Astrocyte of the cerebellum (primary cell): ENCODE results near the gene DTYMK.

Source experiments
- DNase-seq: peaks from one replicate; pipeline ENCODE4 v3.0.0-alpha.2; 2011; ENCODE audit warnings: low read depth
- H3K4me3 ChIP-seq: 2 replicates; pipeline ENCODE4 v1.5.1; 2011; ENCODE audit warnings: mild to moderate bottlenecking, low read depth, low read length, moderate library complexity
- CTCF ChIP-seq: IDR thresholded peaks from 2 replicates; pipeline ENCODE4 v1.5.1; 2012; ENCODE audit warnings: low read length, low read depth, moderate library complexity, mild to moderate bottlenecking; ENCODE audit errors: missing control alignments
- in situ Hi-C: cut with HindIII; loops from 2 replicates; pipeline ENCODE4 v1.10.0; 2017; ENCODE audit warnings: low sequenced_read_pairs

The DTYMK gene

DNA sequence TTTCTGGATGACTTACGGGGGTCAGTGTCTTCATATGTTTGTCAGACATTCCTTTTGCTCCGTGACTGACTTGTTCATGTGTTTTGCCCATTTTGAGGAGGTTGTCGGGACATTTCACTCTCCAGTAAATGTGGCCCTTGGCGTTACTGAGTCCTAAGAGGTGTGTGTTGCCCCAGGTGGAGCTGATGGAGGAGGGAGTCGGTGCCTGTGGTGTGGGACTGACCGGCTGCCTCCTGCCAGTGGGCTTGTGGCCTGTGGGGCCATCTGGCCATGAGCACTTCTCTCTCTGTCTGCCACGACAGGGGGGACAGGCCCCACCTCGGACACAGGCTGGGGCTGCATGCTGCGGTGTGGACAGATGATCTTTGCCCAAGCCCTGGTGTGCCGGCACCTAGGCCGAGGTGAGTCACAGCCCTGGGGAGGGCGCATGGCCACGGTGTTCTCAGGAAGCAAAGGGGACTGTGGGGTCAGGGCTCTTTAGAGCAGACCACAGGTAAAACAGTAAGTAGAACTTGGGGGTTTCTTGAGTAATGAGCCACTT is 33.3 kb downstream of the DTYMK start:
- no peak for DNase-seq
- H3K4me3 ChIP-seq, result no peak overlapping the region
- TF ChIP-seq CTCF, result no peak
- in situ Hi-C loops, result no loop called here

- TF ChIP-seq CTCF, result no peak
- no peak overlapping the region for H3K4me3 ChIP-seq
- in situ Hi-C loops, result no loop called here
- no peak for DNase-seq
Observed at GRCh38 chr2:241652722-241653121, 33.9 kb downstream of the DTYMK start.

GRCh38 chr2:241652142-241652541 is 34.5 kb downstream of the DTYMK start:
- in situ Hi-C loops, result no loop called here
- DNase-seq, result no peak
- H3K4me3 ChIP-seq, result no peak overlapping the region
- no peak for TF ChIP-seq CTCF

DNA sequence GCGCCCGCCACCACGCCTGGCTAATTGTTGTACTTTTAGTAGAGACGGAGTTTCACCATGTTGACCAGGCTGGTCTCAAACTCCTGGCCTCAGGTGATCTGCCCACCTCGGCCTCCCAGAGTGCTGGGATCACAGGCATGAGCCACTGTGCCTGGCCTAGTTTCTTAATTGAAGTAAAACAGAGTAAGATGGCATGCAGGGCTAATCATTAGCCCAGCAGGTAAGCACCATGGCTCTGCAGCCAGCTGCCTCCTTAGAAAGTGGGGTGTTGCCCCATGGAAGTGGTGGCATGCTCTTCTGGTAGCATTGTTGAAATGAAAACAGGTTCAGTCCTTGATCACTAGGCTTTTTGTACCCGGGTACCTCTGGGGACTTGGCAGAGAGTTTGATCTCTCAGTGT is 36.7 kb downstream of the DTYMK start:
- in situ Hi-C loops, result no loop called here
- DNase-seq, result no peak
- no peak for TF ChIP-seq CTCF
- no peak overlapping the region for H3K4me3 ChIP-seq

GRCh38 chr2:241649404-241649803 is 37.2 kb downstream of the DTYMK start:
- DNase-seq, result no peak
- no peak for TF ChIP-seq CTCF
- no peak overlapping the region for H3K4me3 ChIP-seq
- in situ Hi-C loops, result no loop called here

DNA sequence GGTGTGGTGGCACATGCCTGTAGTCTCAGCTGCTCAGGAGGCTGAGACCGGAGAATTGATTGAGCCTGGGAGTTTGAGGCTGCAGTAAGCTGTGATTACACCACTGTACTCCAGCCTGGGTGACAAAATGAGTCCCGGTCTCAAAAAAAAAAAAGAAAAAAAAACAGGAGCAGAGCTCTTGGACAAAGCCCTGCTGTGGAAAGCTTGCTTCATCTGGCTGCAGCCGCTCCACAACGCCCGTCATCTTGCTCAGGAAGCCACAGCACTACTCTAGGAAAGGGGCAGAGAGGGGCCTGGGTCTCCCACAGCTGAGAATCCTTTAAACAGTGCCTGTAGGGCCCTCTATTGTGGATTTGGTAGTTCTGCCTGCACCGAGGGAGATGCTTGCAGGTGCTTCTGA is 38.2 kb downstream of the DTYMK start:
- in situ Hi-C loops, result no loop called here
- DNase-seq, result no peak
- no peak overlapping the region for H3K4me3 ChIP-seq
- TF ChIP-seq CTCF, result no peak
